Ascending aorta (tissue), 2 donors: ENCODE data around the gene TTC7B. TPM values are rescaled to one million over a fixed set of nuclear protein-coding genes. Genes with fewer than 3 reads are reported as not detected.

Experiments
- DNase-seq, 2 donors: peaks; one replicate each; pipeline ENCODE4 v3.0.0-alpha.2; 2019; ENCODE audit warnings: low spot score in 2 of 2
- H3K27ac ChIP-seq, 2 donors: fragments of 200-600 bp; sonication (generic); one replicate each; pipeline ENCODE4 v1.5.1; 2016 to 2017; ENCODE audit warnings: mild to moderate bottlenecking in 1 of 2
- H3K27me3 ChIP-seq: fragments of 200-600 bp; sonication (generic); one replicate; pipeline ENCODE4 v1.5.1; 2017
- H3K36me3 ChIP-seq, 2 donors: fragments of 200-600 bp; sonication (generic); one replicate each; pipeline ENCODE4 v1.5.1; 2016
- H3K4me1 ChIP-seq, 2 donors: fragments of 200-600 bp; sonication (generic); one replicate each; pipeline ENCODE4 v1.5.1; 2016 to 2017; ENCODE audit warnings: mild to moderate bottlenecking in 1 of 2
- H3K4me3 ChIP-seq, 2 donors: fragments of 200-600 bp; sonication (generic); one replicate each; pipeline ENCODE4 v1.5.1; 2016 to 2017; ENCODE audit warnings: mild to moderate bottlenecking in 1 of 2
- H3K9me3 ChIP-seq, 2 donors: fragments of 200-600 bp; sonication (generic); one replicate each; pipeline ENCODE4 v1.5.1; 2016
- CTCF ChIP-seq, 3 experiments: fragments of 200-600 bp in 2 of 3; fragments of 450-650 bp in 1 of 3; sonication (generic) in 2 of 3; IDR thresholded peaks; one replicate each; pipeline ENCODE4 v1.5.1; 2016 to 2019; ENCODE audit warnings: antibody characterized with exemption in 3 of 3, mild to moderate bottlenecking in 1 of 3, moderate library complexity in 1 of 3
- intact Hi-C: fragments of 100-400 bp; cut with DNase I; formaldehyde crosslinking; loops from one replicate; pipeline ENCODE4 v1.15.1; 2023
- total RNA-seq: library from RNA; depleted of rRNA; stranded (reverse); fragments of >200 nt; gene quantifications from one replicate; pipeline ENCODE4 v1.1.0, GENCODE V29; 2016

TTC7B gene
- total RNA-seq, 1 donor from 2014 or later, result 18.5 TPM

- Histone ChIP-seq H3K27ac (peak overlapping the region; percentile 83 to 84), H3K4me1 (peaks cover 10 to 18% of the 10 kb centered on the region in 2 donors), H3K36me3 (peaks cover 0 to 4% of the 10 kb centered on the region in 2 donors), H3K27me3 (no peaks in the 10 kb centered on the region), H3K4me3 (no peak overlapping the region), H3K9me3 (no peaks in the 10 kb centered on the region)
- TF ChIP-seq CTCF (IDR thresholded peaks at IDR 0.05), result no peak
- intact Hi-C loops, result loop anchor here (2.0 to 5.0 kb wide), 2 partner anchors 18 to 148 kb away; partner anchors contain the start of gene CALM1
- DNase-seq, result no peak
These were observed 271.3 kb downstream of the TTC7B start for GRCh38 chr14:90544971-90545370.

- peak overlapping the region; percentile 83 to 84 for H3K27ac ChIP-seq
- no peak for DNase-seq
- H3K36me3 ChIP-seq, result peaks cover 0 to 7% of the 10 kb centered on the region in 2 donors
- H3K4me3 ChIP-seq, result no peak overlapping the region
- no peaks in the 10 kb centered on the region for H3K27me3 ChIP-seq
- peaks cover 10 to 18% of the 10 kb centered on the region in 2 donors for H3K4me1 ChIP-seq
- no peaks in the 10 kb centered on the region for H3K9me3 ChIP-seq
- no peak for TF ChIP-seq CTCF (IDR thresholded peaks at IDR 0.05)
- intact Hi-C loops, result loop anchor here (2.0 kb wide), 1 partner anchor 18 kb away; no protein-coding TSS in a partner anchor
These were observed 271.7 kb downstream of the TTC7B start for GRCh38 chr14:90544566-90544965.

DNA sequence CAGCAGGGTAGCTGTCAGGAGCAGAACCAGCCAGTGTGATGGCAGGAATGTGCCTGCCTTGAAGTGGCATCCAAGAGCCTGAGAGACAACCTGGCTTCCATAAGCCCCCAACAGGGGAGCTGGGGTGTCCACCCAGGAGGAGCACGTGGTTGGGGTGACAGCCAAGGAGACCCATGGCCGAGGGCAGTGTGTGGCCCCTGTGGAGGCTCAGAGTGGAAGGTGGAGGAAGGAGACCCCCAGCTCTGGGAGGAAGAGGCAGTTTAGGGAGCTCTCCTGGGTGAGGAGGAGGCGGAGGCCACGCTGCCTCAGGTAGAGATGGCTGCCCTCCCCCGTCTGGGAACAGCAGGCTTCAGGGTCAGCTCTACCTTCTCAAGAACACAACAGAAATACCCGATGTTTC is 272.4 kb downstream of the TTC7B start:
- intact Hi-C loops, result loop anchor here (2.0 kb wide), 1 partner anchor 17 kb away; no protein-coding TSS in a partner anchor
- no peak overlapping the region for H3K4me3 ChIP-seq
- TF ChIP-seq CTCF (IDR thresholded peaks at IDR 0.05), result no peak
- H3K27ac ChIP-seq, result no peak overlapping the region
- DNase-seq, result no peak
- peaks cover 10 to 18% of the 10 kb centered on the region in 2 donors for H3K4me1 ChIP-seq
- H3K9me3 ChIP-seq, result no peaks in the 10 kb centered on the region
- peaks cover 0 to 13% of the 10 kb centered on the region in 2 donors for H3K36me3 ChIP-seq
- H3K27me3 ChIP-seq, result no peaks in the 10 kb centered on the region

DNA sequence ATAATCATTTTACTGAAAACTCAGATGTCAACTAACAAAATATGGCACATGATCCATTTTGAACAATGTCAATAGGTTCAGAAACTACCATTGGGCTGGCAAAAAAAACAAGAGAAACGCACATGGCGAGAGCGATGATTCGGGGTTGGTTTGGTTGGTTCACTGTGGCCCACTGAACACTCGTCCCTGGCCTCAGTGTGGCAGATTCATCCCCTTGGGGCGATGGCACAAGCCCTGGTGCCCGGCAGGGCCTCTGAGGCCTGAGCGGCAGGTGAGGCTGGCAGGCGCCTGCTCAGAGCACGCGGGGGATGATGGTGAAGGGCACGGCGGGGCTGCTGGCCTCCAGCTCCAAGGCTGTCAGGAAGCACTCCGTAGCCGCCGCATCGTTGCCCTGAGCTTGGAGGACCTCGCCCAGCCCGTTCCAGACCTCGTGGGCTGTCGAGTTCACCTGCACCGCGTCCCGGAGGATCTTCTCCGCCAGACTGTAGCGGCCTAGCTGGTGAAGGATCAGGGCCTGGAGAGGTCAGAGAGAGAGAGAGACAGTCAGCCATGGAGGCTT is 275.1 kb downstream of the TTC7B start:
- no peak for DNase-seq
- no peak overlapping the region for H3K27ac ChIP-seq
- intact Hi-C loops, result no loop called here
- H3K36me3 ChIP-seq, result peaks cover 0 to 13% of the 10 kb centered on the region in 2 donors
- no peak overlapping the region for H3K4me3 ChIP-seq
- TF ChIP-seq CTCF (IDR thresholded peaks at IDR 0.05), result no peak
- peaks cover 4 to 12% of the 10 kb centered on the region in 2 donors for H3K4me1 ChIP-seq
- no peaks in the 10 kb centered on the region for H3K27me3 ChIP-seq
- H3K9me3 ChIP-seq, result no peaks in the 10 kb centered on the region

DNA sequence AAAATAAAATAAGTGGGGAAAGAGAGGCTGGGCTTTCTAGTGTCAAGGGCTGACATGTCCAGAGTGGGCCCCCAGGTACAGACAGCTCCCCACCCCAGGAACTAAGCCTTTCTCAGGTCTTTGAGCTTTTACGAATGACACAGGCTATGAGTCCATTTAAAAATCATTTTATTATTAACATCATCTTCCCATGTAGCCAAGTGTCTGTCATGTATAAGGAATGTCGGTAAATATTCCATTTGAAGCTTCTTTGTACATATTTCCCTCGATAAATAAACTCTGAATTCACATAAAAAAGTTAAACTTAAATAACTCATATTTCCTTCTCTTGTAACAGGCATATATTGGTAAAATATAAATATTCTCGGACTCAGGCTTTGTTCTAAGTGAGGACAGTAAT is 275.8 kb downstream of the TTC7B start:
- intact Hi-C loops, result no loop called here
- Histone ChIP-seq H3K4me3 (no peak overlapping the region), H3K27me3 (no peaks in the 10 kb centered on the region), H3K27ac (no peak overlapping the region), H3K36me3 (peaks cover 0 to 13% of the 10 kb centered on the region in 2 donors), H3K4me1 (peaks cover 0 to 5% of the 10 kb centered on the region in 2 donors), H3K9me3 (no peaks in the 10 kb centered on the region)
- no peak for TF ChIP-seq CTCF (IDR thresholded peaks at IDR 0.05)
- no peak for DNase-seq
